GM12891 (cell line): ENCODE results near the gene CHPT1.

Experiments used
- POLR2A ChIP-seq: IDR thresholded peaks from 2 replicates; pipeline ENCODE4 v1.6.1; 2011; ENCODE audit warnings: low read depth, low read length, control low read depth
- POLR2AphosphoS5 ChIP-seq: IDR thresholded peaks from 2 replicates; pipeline ENCODE4 v1.6.1; 2011; ENCODE audit warnings: low read depth, low read length, control low read depth
- SPI1 ChIP-seq: IDR thresholded peaks from 2 replicates; pipeline ENCODE4 v1.6.1; 2011; ENCODE audit warnings: low read depth, low read length, control low read depth
- TAF1 ChIP-seq: IDR thresholded peaks from 2 replicates; pipeline ENCODE4 v1.6.1; 2011; ENCODE audit warnings: low read depth, low read length, control low read depth

GRCh38 chr12:101653503-101653902 lies 43.9 kb upstream of the CHPT1 start:
- no peak for TF ChIP-seq POLR2AphosphoS5
- TF ChIP-seq POLR2A: no peak
- no peak for TF ChIP-seq SPI1
- no peak for TF ChIP-seq TAF1
